BE2C (cell line): ENCODE data around the gene SGSH.
A peak's percentile ranks its signal among the peaks of the same experiment; 100 is the strongest.

Source experiments
- DNase-seq: peaks from one replicate; pipeline ENCODE4 v3.0.0-alpha.2; 2020
- H3K27me3 ChIP-seq: fragments of 250-450 bp; sonication (Bioruptor Pico); 2 replicates; pipeline ENCODE4 v1.5.1; 2020; ENCODE audit warnings: mild to moderate bottlenecking
- H3K36me3 ChIP-seq: fragments of 250-450 bp; sonication (Bioruptor Pico); 2 replicates; pipeline ENCODE4 v1.5.1; 2020; ENCODE audit warnings: mild to moderate bottlenecking
- H3K4me1 ChIP-seq: fragments of 250-450 bp; sonication (Bioruptor Pico); 2 replicates; pipeline ENCODE4 v1.5.1; 2020
- H3K4me3 ChIP-seq: 2 replicates; pipeline ENCODE4 v1.5.1; 2011; ENCODE audit warnings: low read depth, low read length
- H3K9me3 ChIP-seq: fragments of 250-450 bp; sonication (Bioruptor Pico); 2 replicates; pipeline ENCODE4 v1.5.1; 2020
- CTCF ChIP-seq: IDR thresholded peaks from 2 replicates; pipeline ENCODE4 v1.5.1; 2012; ENCODE audit warnings: mild to moderate bottlenecking, low read depth, low read length

The SGSH gene

GRCh38 chr17:80264205-80265075 lies 44.3 kb upstream of the SGSH start:
- no peaks in the 10 kb centered on the region for H3K27me3 ChIP-seq
- peaks cover 16% of the 10 kb centered on the region for H3K4me1 ChIP-seq
- no peaks in the 10 kb centered on the region for H3K9me3 ChIP-seq
- DNase-seq = no peak
- no peaks in the 10 kb centered on the region for H3K36me3 ChIP-seq
- no peak for TF ChIP-seq CTCF
- H3K4me3 ChIP-seq = no peak overlapping the region

GRCh38 chr17:80263253-80264204 lies 43.4 kb upstream of the SGSH start:
- peak overlapping the region; percentile 36 for H3K4me3 ChIP-seq
- H3K4me1 ChIP-seq = peaks cover 16% of the 10 kb centered on the region
- H3K36me3 ChIP-seq = no peaks in the 10 kb centered on the region
- TF ChIP-seq CTCF = peak; percentile 33
- DNase-seq = peak; percentile 91
- no peaks in the 10 kb centered on the region for H3K9me3 ChIP-seq
- H3K27me3 ChIP-seq = no peaks in the 10 kb centered on the region

GRCh38 chr17:80262775-80263244 lies 42.7 kb upstream of the SGSH start:
- peak overlapping the region; percentile 36; the same call in 1 of the 2 replicates for H3K4me3 ChIP-seq
- no peak for TF ChIP-seq CTCF

DNA sequence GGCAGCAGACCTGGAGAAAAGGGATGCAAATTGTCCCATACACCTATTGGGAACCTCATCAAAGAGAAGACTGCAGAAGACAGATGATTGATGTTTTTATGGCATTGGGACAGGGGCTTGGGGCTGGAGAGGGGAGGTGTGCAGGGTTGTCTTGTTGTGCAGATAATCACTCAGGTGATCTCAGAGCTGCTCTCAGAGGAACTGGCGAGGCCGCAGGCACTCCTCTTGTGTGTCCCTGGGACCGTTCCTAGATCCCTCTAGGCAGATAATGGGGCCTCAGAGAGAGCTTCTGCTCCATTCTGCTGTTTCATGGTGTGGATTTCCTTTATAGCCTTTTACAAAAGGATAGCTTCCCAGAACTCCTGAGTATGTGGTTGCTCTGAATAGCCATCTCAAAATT lies 42.2 kb upstream of the SGSH start:
- no peak for DNase-seq
- Histone ChIP-seq H3K9me3 (no peaks in the 10 kb centered on the region), H3K36me3 (no peaks in the 10 kb centered on the region), H3K4me1 (peaks cover 16% of the 10 kb centered on the region), H3K27me3 (no peaks in the 10 kb centered on the region), H3K4me3 (no peak overlapping the region)
- TF ChIP-seq CTCF = no peak

More at GRCh38 chr17:80262775-80263244, 42.7 kb upstream of the SGSH start:
- DNase-seq = no peak
- Histone ChIP-seq H3K36me3 (no peaks in the 10 kb centered on the region), H3K4me1 (peaks cover 16% of the 10 kb centered on the region), H3K9me3 (no peaks in the 10 kb centered on the region), H3K27me3 (no peaks in the 10 kb centered on the region)

GRCh38 chr17:80261895-80262279 lies 41.8 kb upstream of the SGSH start:
- no peak for DNase-seq
- no peak for TF ChIP-seq CTCF
- H3K27me3 ChIP-seq = no peaks in the 10 kb centered on the region
- H3K4me3 ChIP-seq = peak overlapping the region; percentile 82
- no peaks in the 10 kb centered on the region for H3K9me3 ChIP-seq
- no peaks in the 10 kb centered on the region for H3K36me3 ChIP-seq
- H3K4me1 ChIP-seq = peaks cover 16% of the 10 kb centered on the region
